Activated naive CD8-positive, alpha-beta T cell treated with anti-CD3 and anti-CD28 coated beads, Interleukin-2, amount 10 ng/mL, durations not matched to agents 7 days and 5 days (primary cell): ENCODE measurements around the gene RPS27L. TPM values are rescaled to one million over a fixed set of nuclear protein-coding genes. Genes with fewer than 3 reads are reported as not detected.
A peak's percentile ranks its signal among the peaks of the same experiment; 100 is the strongest.

ENCODE experiments used
- ATAC-seq: fragments of 150-1000 bp; cut with Tn5 transposase; one replicate; pipeline ENCODE4 v1.10.0; 2021; ENCODE audit warnings: low read depth, moderate library complexity
- POLR2A ChIA-PET: fragments of 350-600 bp; sonication (Branson Sonifier 250); formaldehyde crosslinking; loops from one replicate; lab custom pipeline; 2021; ENCODE audit warnings: antibody characterized with exemption; lab: Charles Lee
- DNase-seq: peaks from one replicate; pipeline ENCODE4 v3.0.0; 2021
- H3K27ac Mint-ChIP-seq: one replicate; pipeline ENCODE4 v1.8.0; 2022; ENCODE audit warnings: mild to moderate bottlenecking, mixed read lengths
- H3K27me3 Mint-ChIP-seq: one replicate; pipeline ENCODE4 v1.8.0; 2022; ENCODE audit warnings: mild to moderate bottlenecking, moderate library complexity, mixed read lengths
- H3K36me3 Mint-ChIP-seq: one replicate; pipeline ENCODE4 v1.8.0; 2021; ENCODE audit warnings: mild to moderate bottlenecking, mixed read lengths
- H3K4me1 Mint-ChIP-seq: one replicate; pipeline ENCODE4 v1.8.0; 2021; ENCODE audit warnings: mixed read lengths
- H3K4me3 Mint-ChIP-seq: one replicate; pipeline ENCODE4 v1.8.0; 2022; ENCODE audit warnings: mild to moderate bottlenecking, moderate library complexity, mixed read lengths
- H3K9me3 Mint-ChIP-seq: one replicate; pipeline ENCODE4 v1.8.0; 2021; ENCODE audit warnings: mixed read lengths
- total RNA-seq, 2 experiments: library from RNA; stranded (reverse); gene quantifications; one replicate each; pipeline ENCODE4 v1.2.3, GENCODE V29; 2021

RPS27L gene
- total RNA-seq, 2 experiments from 2014 or later = 177 to 179 TPM

- Mint-ChIP-seq H3K36me3 (peaks cover 26% of the 10 kb centered on the region), H3K27ac (no peak overlapping the region), H3K4me1 (peaks cover 12% of the 10 kb centered on the region), H3K4me3 (peak overlapping the region; percentile 98), H3K9me3 (no peaks in the 10 kb centered on the region), H3K27me3 (no peaks in the 10 kb centered on the region)
- DNase-seq = no peak
- ATAC-seq = no peak
- POLR2A ChIA-PET = no interaction called here
Observed at GRCh38 chr15:63155486-63155885, 1.8 kb downstream of the RPS27L start.

- no peak for ATAC-seq
- DNase-seq = no peak
- Mint-ChIP-seq H3K4me3 (no peak overlapping the region), H3K27me3 (no peaks in the 10 kb centered on the region), H3K36me3 (peaks cover 40% of the 10 kb centered on the region), H3K9me3 (no peaks in the 10 kb centered on the region), H3K4me1 (peaks cover 13% of the 10 kb centered on the region), H3K27ac (no peak overlapping the region)
- POLR2A ChIA-PET = no interaction called here
Observed at GRCh38 chr15:63151665-63152064, 5.6 kb downstream of the RPS27L start.

- H3K9me3 Mint-ChIP-seq = no peaks in the 10 kb centered on the region
- POLR2A ChIA-PET = interaction anchor here (0.7 to 1.2 kb wide), 2 partner anchors 10 to 42 kb away, joined by 3 to 4 read pairs; partner anchors contain the start of genes RAB8B and RPS27L
- ATAC-seq (no peak), DNase-seq (no peak)
- H3K36me3 Mint-ChIP-seq = peaks cover 48% of the 10 kb centered on the region
- no peak overlapping the region for H3K4me3 Mint-ChIP-seq
- H3K27ac Mint-ChIP-seq = no peak overlapping the region
- peaks cover 10% of the 10 kb centered on the region for H3K4me1 Mint-ChIP-seq
- no peaks in the 10 kb centered on the region for H3K27me3 Mint-ChIP-seq
Observed at GRCh38 chr15:63146684-63147083, 10.6 kb downstream of the RPS27L start.

GRCh38 chr15:63145426-63145825 lies 11.9 kb downstream of the RPS27L start:
- Mint-ChIP-seq H3K27ac (no peak overlapping the region), H3K9me3 (no peaks in the 10 kb centered on the region), H3K4me1 (peaks cover 11% of the 10 kb centered on the region), H3K4me3 (no peak overlapping the region), H3K36me3 (peaks cover 52% of the 10 kb centered on the region), H3K27me3 (no peaks in the 10 kb centered on the region)
- no peak for ATAC-seq
- POLR2A ChIA-PET = no interaction called here
- no peak for DNase-seq

GRCh38 chr15:63140936-63141335 lies 16.3 kb downstream of the RPS27L start:
- no peaks in the 10 kb centered on the region for H3K9me3 Mint-ChIP-seq
- DNase-seq = no peak
- H3K4me1 Mint-ChIP-seq = peaks cover 8% of the 10 kb centered on the region
- ATAC-seq = no peak
- H3K36me3 Mint-ChIP-seq = peaks cover 42% of the 10 kb centered on the region
- POLR2A ChIA-PET = no interaction called here
- H3K4me3 Mint-ChIP-seq = no peak overlapping the region
- no peak overlapping the region for H3K27ac Mint-ChIP-seq
- H3K27me3 Mint-ChIP-seq = no peaks in the 10 kb centered on the region

- peaks cover 5% of the 10 kb centered on the region for H3K4me1 Mint-ChIP-seq
- H3K4me3 Mint-ChIP-seq = no peak overlapping the region
- H3K27me3 Mint-ChIP-seq = no peaks in the 10 kb centered on the region
- DNase-seq (no peak), ATAC-seq (no peak)
- no peak overlapping the region for H3K27ac Mint-ChIP-seq
- POLR2A ChIA-PET = no interaction called here
- H3K9me3 Mint-ChIP-seq = no peaks in the 10 kb centered on the region
- H3K36me3 Mint-ChIP-seq = peaks cover 18% of the 10 kb centered on the region
Observed at GRCh38 chr15:63136742-63137141, 20.5 kb downstream of the RPS27L start.

GRCh38 chr15:63135804-63136203 lies 21.5 kb downstream of the RPS27L start:
- Mint-ChIP-seq H3K4me3 (no peak overlapping the region), H3K9me3 (no peaks in the 10 kb centered on the region), H3K27me3 (no peaks in the 10 kb centered on the region), H3K4me1 (peaks cover 2% of the 10 kb centered on the region), H3K36me3 (peaks cover 10% of the 10 kb centered on the region), H3K27ac (no peak overlapping the region)
- POLR2A ChIA-PET = interaction anchor here (0.7 kb wide), 1 partner anchor 20 kb away, joined by 3 read pairs; no protein-coding TSS in a partner anchor
- DNase-seq = no peak
- ATAC-seq = no peak

GRCh38 chr15:63135281-63135680 lies 22.0 kb downstream of the RPS27L start:
- POLR2A ChIA-PET = interaction anchor here (0.7 kb wide), 1 partner anchor 21 kb away, joined by 3 read pairs; no protein-coding TSS in a partner anchor

GRCh38 chr15:63134245-63134985 lies 22.9 kb downstream of the RPS27L start:
- POLR2A ChIA-PET = no interaction called here
- Mint-ChIP-seq H3K27me3 (no peaks in the 10 kb centered on the region), H3K36me3 (peaks cover 10% of the 10 kb centered on the region), H3K9me3 (no peaks in the 10 kb centered on the region), H3K4me1 (peaks cover 2% of the 10 kb centered on the region), H3K4me3 (no peak overlapping the region), H3K27ac (no peak overlapping the region)
- DNase-seq (no peak), ATAC-seq (no peak)

More at GRCh38 chr15:63135281-63135680, 22.0 kb downstream of the RPS27L start:
- Mint-ChIP-seq H3K9me3 (no peaks in the 10 kb centered on the region), H3K27me3 (no peaks in the 10 kb centered on the region), H3K36me3 (peaks cover 8% of the 10 kb centered on the region), H3K4me1 (peaks cover 2% of the 10 kb centered on the region), H3K27ac (no peak overlapping the region), H3K4me3 (no peak overlapping the region)
- ATAC-seq (no peak), DNase-seq (no peak)

GRCh38 chr15:63133786-63134185 lies 23.5 kb downstream of the RPS27L start:
- ATAC-seq = no peak
- Mint-ChIP-seq H3K36me3 (peaks cover 12% of the 10 kb centered on the region), H3K4me1 (peaks cover 3% of the 10 kb centered on the region), H3K4me3 (no peak overlapping the region), H3K27me3 (no peaks in the 10 kb centered on the region), H3K27ac (no peak overlapping the region), H3K9me3 (no peaks in the 10 kb centered on the region)
- POLR2A ChIA-PET = no interaction called here
- no peak for DNase-seq

GRCh38 chr15:63126726-63127125 lies 30.6 kb downstream of the RPS27L start:
- DNase-seq (no peak), ATAC-seq (no peak)
- Mint-ChIP-seq H3K4me3 (no peak overlapping the region), H3K27ac (no peak overlapping the region), H3K36me3 (peaks cover 19% of the 10 kb centered on the region), H3K9me3 (no peaks in the 10 kb centered on the region), H3K27me3 (no peaks in the 10 kb centered on the region), H3K4me1 (peaks cover 10% of the 10 kb centered on the region)
- POLR2A ChIA-PET = no interaction called here

- no peak for DNase-seq
- Mint-ChIP-seq H3K4me1 (peaks cover 15% of the 10 kb centered on the region), H3K36me3 (peaks cover 25% of the 10 kb centered on the region), H3K27me3 (no peaks in the 10 kb centered on the region), H3K27ac (no peak overlapping the region), H3K9me3 (peaks cover 3% of the 10 kb centered on the region), H3K4me3 (no peak overlapping the region)
- no peak for ATAC-seq
- POLR2A ChIA-PET = no interaction called here
Observed at GRCh38 chr15:63124506-63124905, 32.8 kb downstream of the RPS27L start.

GRCh38 chr15:63122002-63122875 lies 35.0 kb downstream of the RPS27L start:
- H3K4me1 Mint-ChIP-seq = peaks cover 14% of the 10 kb centered on the region
- H3K36me3 Mint-ChIP-seq = peaks cover 23% of the 10 kb centered on the region
- peaks cover under 1% of the 10 kb centered on the region for H3K27me3 Mint-ChIP-seq
- ATAC-seq (peak; percentile 81), DNase-seq (peak; percentile 90)
- peak overlapping the region; percentile 90 for H3K27ac Mint-ChIP-seq
- POLR2A ChIA-PET = interaction anchor here (1.0 kb wide), 1 partner anchor 35 kb away, joined by 6 read pairs; the partner anchor contains the start of gene RPS27L
- H3K4me3 Mint-ChIP-seq = peak overlapping the region; percentile 88
- H3K9me3 Mint-ChIP-seq = peaks cover 8% of the 10 kb centered on the region
